Neutrophil (primary cell): ENCODE data around the gene VDAC1.

Experiments used
- H3K27ac ChIP-seq: fragments of 200-600 bp; sonication (generic); 2 replicates; pipeline ENCODE4 v1.5.1; 2016; ENCODE audit warnings: mild to moderate bottlenecking, moderate library complexity
- H3K27me3 ChIP-seq: fragments of 200-600 bp; sonication (generic); 2 replicates; pipeline ENCODE4 v1.6.0; 2016; ENCODE audit warnings: mild to moderate bottlenecking
- H3K36me3 ChIP-seq: fragments of 200-600 bp; sonication (generic); 2 replicates; pipeline ENCODE4 v1.5.1; 2017
- H3K4me1 ChIP-seq, 2 experiments: fragments of 200-600 bp in 1 of 2; sonication (generic) in 1 of 2; 1 replicate in 1 of 2; 2 replicates in 1 of 2; pipeline versions ENCODE4 v1.5.1 to v1.6.1; 2013 to 2016; ENCODE audit warnings: low read depth in 1 of 2, low read length in 1 of 2, mild to moderate bottlenecking in 1 of 2, moderate library complexity in 1 of 2; ENCODE audit not compliant: control insufficient read depth in 1 of 2, insufficient read depth in 1 of 2
- H3K4me3 ChIP-seq, 2 experiments: fragments of 200-600 bp in 1 of 2; sonication (generic) in 1 of 2; 1 replicate in 1 of 2; 2 replicates in 1 of 2; pipeline ENCODE4 v1.5.1; 2013 to 2016; ENCODE audit warnings: low read depth in 1 of 2, low read length in 1 of 2, mild to moderate bottlenecking in 1 of 2, moderate library complexity in 1 of 2
- H3K9me3 ChIP-seq: fragments of 200-600 bp; sonication (generic); 2 replicates; pipeline ENCODE4 v1.5.1; 2016
- TF ChIP-seq, protein P1 (sequence below): fragments of 200-600 bp; sonication (generic); IDR thresholded peaks from 2 replicates; pipeline ENCODE4 v1.5.1; 2016; ENCODE audit warnings: antibody characterized with exemption

The VDAC1 gene

GRCh38 chr5:134001938-134002731 is 2.6 kb downstream of the VDAC1 start:
- H3K4me3 ChIP-seq = no peak overlapping the region

GRCh38 chr5:134000696-134001453 is 3.9 kb downstream of the VDAC1 start:
- TF ChIP-seq, protein P1, sequence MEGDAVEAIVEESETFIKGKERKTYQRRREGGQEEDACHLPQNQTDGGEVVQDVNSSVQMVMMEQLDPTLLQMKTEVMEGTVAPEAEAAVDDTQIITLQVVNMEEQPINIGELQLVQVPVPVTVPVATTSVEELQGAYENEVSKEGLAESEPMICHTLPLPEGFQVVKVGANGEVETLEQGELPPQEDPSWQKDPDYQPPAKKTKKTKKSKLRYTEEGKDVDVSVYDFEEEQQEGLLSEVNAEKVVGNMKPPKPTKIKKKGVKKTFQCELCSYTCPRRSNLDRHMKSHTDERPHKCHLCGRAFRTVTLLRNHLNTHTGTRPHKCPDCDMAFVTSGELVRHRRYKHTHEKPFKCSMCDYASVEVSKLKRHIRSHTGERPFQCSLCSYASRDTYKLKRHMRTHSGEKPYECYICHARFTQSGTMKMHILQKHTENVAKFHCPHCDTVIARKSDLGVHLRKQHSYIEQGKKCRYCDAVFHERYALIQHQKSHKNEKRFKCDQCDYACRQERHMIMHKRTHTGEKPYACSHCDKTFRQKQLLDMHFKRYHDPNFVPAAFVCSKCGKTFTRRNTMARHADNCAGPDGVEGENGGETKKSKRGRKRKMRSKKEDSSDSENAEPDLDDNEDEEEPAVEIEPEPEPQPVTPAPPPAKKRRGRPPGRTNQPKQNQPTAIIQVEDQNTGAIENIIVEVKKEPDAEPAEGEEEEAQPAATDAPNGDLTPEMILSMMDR = no peak
- no peak overlapping the region for H3K4me3 ChIP-seq
- H3K36me3 ChIP-seq = no peaks in the 10 kb centered on the region
- no peak overlapping the region for H3K27ac ChIP-seq
- H3K27me3 ChIP-seq = peaks cover 10% of the 10 kb centered on the region
- no peaks in the 10 kb centered on the region for H3K9me3 ChIP-seq
- peaks cover 21 to 23% of the 10 kb centered on the region in 2 experiments for H3K4me1 ChIP-seq

More at GRCh38 chr5:134001938-134002731, 2.6 kb downstream of the VDAC1 start:
- Histone ChIP-seq H3K36me3 (no peaks in the 10 kb centered on the region), H3K27me3 (peaks cover 23% of the 10 kb centered on the region), H3K27ac (no peak overlapping the region), H3K9me3 (no peaks in the 10 kb centered on the region), H3K4me1 (peaks cover 21 to 23% of the 10 kb centered on the region in 2 experiments)
- TF ChIP-seq, protein P1 = no peak

- Histone ChIP-seq H3K4me3 (no peak overlapping the region), H3K4me1 (peaks cover 14 to 15% of the 10 kb centered on the region in 2 experiments), H3K27me3 (peaks cover 3% of the 10 kb centered on the region), H3K36me3 (no peaks in the 10 kb centered on the region), H3K9me3 (no peaks in the 10 kb centered on the region), H3K27ac (no peak overlapping the region)
- TF ChIP-seq, protein P1 = no peak
Measured at GRCh38 chr5:134000091-134000511, 4.7 kb downstream of the VDAC1 start.

DNA sequence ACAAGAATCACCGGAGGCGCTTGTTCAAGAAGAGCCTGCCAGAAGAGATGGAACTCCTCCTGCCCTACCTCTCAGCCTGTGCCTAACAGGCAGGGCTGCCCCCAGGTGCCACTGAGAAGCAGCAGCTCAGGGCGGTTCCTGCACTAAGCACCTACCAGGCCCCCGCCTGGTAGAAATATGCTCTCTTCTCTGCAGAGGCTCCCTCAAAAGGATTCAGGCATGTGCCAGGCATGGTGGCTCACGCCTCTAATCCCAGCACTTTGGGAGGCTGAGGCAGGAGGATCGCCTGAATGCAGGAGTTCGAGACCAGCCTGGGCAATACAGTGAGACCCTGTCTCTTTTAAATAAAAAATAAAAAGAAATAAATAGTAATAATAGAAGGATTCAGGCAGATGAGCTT is 6.0 kb downstream of the VDAC1 start:
- Histone ChIP-seq H3K27ac (no peak overlapping the region), H3K4me1 (peaks cover 10 to 11% of the 10 kb centered on the region in 2 experiments), H3K27me3 (no peaks in the 10 kb centered on the region), H3K9me3 (no peaks in the 10 kb centered on the region), H3K36me3 (no peaks in the 10 kb centered on the region), H3K4me3 (no peak overlapping the region)
- TF ChIP-seq, protein P1 = no peak

DNA sequence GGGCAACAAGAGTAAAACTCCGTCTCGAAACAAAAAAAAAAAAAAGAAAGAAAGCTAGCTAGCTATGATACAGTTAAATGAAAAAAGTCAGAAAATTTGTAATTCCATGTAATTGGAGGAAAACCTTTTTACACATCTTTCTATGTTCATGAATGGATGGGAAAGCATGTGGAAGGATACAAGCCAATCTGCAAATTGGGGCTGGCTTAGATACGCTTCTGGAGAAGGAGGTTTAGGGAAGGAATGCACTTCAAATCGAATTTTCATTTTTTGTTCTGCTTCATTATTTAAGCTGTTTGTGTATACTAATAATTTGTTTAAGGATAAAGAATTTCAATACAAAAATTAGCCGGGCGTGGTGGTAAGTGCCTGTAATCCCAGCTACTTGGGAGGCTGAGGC is 6.7 kb downstream of the VDAC1 start:
- Histone ChIP-seq H3K27ac (no peak overlapping the region), H3K9me3 (no peaks in the 10 kb centered on the region), H3K4me1 (peaks cover 2 to 4% of the 10 kb centered on the region in 2 experiments), H3K27me3 (no peaks in the 10 kb centered on the region), H3K4me3 (no peak overlapping the region), H3K36me3 (no peaks in the 10 kb centered on the region)
- TF ChIP-seq, protein P1 = no peak
